MG63 (cell line): Measurements from ENCODE around the gene OGDHL. TPM values are rescaled to one million over a fixed set of nuclear protein-coding genes. Genes with fewer than 3 reads are reported as not detected.
"Not testable (repeated sequence)": the region's sequence is repeated elsewhere in the genome, so short reads cannot be mapped to it uniquely, and the experiment has no call there.

Source experiments
- DNase-seq: peaks from one replicate; pipeline ENCODE4 v3.0.0-alpha.2; 2020
- H3K27me3 ChIP-seq: fragments of 250-450 bp; sonication (Bioruptor Pico); 2 replicates; pipeline ENCODE4 v1.5.1; 2020; ENCODE audit warnings: mild to moderate bottlenecking, moderate library complexity
- H3K36me3 ChIP-seq: fragments of 250-450 bp; sonication (Bioruptor Pico); 2 replicates; pipeline ENCODE4 v1.5.1; 2020; ENCODE audit warnings: mild to moderate bottlenecking, moderate library complexity
- H3K4me3 ChIP-seq: fragments of 250-450 bp; sonication (Bioruptor Pico); 2 replicates; pipeline ENCODE4 v1.5.1; 2020; ENCODE audit warnings: mild to moderate bottlenecking, moderate library complexity
- H3K9me3 ChIP-seq: fragments of 250-450 bp; sonication (Bioruptor Pico); 2 replicates; pipeline ENCODE4 v1.5.1; 2020; ENCODE audit warnings: mild to moderate bottlenecking, moderate library complexity
- total RNA-seq: library from RNA; depleted of rRNA; stranded (reverse); fragments of >200 nt; shearing (Covaris generic); gene quantifications from 2 replicates; pipeline ENCODE4 v1.2.3, GENCODE V29; 2014; ENCODE audit warnings: low replicate concordance

The OGDHL gene
- total RNA-seq, 1 experiment from 2014 or later, result 0.16 TPM

DNA sequence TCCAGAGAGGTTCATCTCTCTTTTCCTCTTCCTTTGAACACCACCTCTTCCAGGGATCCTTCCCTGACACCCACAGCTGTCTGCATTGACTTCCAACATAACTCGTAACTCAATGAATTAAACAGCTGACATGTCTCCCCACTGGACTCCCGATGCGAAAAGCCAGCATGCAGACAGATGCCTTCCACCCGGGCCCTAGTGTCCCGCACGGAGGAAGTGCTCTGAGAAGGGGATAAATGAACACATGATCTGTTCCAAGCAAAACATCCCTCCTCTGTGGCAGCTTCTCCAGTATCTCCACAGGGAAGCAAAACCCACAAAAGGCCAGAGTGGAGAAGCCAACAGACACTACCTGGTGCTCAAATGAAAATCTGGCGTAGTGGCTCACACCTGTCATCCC is 28.3 kb downstream of the OGDHL start:
- DNase-seq, result no peak
- Histone ChIP-seq H3K27me3 (peaks cover 7% of the 10 kb centered on the region), H3K4me3 (no peak overlapping the region), H3K36me3 (no peaks in the 10 kb centered on the region), H3K9me3 (no peaks in the 10 kb centered on the region)

DNA sequence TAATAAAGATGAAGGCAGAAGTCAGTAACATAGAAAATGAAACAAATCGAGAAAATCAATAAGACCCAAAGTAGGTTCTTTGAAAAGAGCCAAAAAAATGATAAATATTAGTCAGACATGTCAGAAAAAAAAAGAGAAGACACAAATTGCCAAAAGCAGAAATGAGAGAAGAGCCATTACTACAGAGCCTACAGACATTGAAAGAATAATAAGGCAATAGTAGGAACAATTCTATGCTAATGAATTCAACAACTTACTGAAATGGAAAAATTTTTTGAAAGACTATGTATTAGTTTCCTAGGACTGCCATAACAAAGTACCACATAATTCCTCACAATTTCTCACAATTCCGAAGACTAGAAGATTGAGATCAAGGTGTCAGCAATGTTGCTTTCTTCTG is 35.5 kb downstream of the OGDHL start:
- no peaks in the 10 kb centered on the region for H3K36me3 ChIP-seq
- DNase-seq, result no peak
- no peak overlapping the region for H3K4me3 ChIP-seq
- peaks cover 5% of the 10 kb centered on the region for H3K27me3 ChIP-seq
- peaks cover 19% of the 10 kb centered on the region for H3K9me3 ChIP-seq

- H3K9me3 ChIP-seq, H3K4me3 ChIP-seq, H3K36me3 ChIP-seq, DNase-seq: not testable (repeated sequence)
- peaks cover 19% of the 10 kb centered on the region for H3K27me3 ChIP-seq
Observed at GRCh38 chr10:49715157-49715556, 47.0 kb downstream of the OGDHL start.

GRCh38 chr10:49713266-49713665 is 48.9 kb downstream of the OGDHL start:
- no peaks in the 10 kb centered on the region for H3K36me3 ChIP-seq
- H3K27me3 ChIP-seq, result peaks cover 22% of the 10 kb centered on the region
- H3K9me3 ChIP-seq, result no peaks in the 10 kb centered on the region; the same call in 1 of the 2 replicates
- no peak overlapping the region for H3K4me3 ChIP-seq
- DNase-seq, result no peak

- no peak for DNase-seq
- no peaks in the 10 kb centered on the region; the same call in 1 of the 2 replicates for H3K9me3 ChIP-seq
- H3K4me3 ChIP-seq, result no peak overlapping the region
- peaks cover 23% of the 10 kb centered on the region for H3K27me3 ChIP-seq
- H3K36me3 ChIP-seq, result no peaks in the 10 kb centered on the region
Observed at GRCh38 chr10:49711481-49711880, 50.6 kb downstream of the OGDHL start.

DNA sequence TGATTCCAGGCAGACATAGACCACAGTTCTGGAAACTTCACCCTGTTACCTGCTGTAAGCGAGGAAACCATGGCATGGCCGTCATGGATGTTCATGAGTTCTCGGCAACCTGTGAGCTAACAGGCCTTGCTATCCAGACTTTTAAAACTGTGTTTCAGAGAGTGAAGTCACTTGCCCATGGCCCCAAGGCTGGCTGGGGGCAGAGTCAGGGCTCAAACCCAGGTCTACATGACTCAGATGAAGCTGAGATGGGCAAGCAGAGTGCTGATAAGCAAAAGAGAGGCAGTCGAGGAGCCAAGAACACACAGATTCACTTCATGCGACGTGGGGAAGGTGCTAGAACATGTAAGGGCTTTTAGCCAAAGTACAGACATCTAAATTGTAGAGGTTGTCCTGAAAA is 51.2 kb downstream of the OGDHL start:
- Histone ChIP-seq H3K4me3 (no peak overlapping the region), H3K9me3 (no peaks in the 10 kb centered on the region; the same call in 1 of the 2 replicates), H3K27me3 (peaks cover 26% of the 10 kb centered on the region), H3K36me3 (no peaks in the 10 kb centered on the region)
- DNase-seq, result no peak

GRCh38 chr10:49709934-49710333 is 52.2 kb downstream of the OGDHL start:
- Histone ChIP-seq H3K9me3 (no peaks in the 10 kb centered on the region; the same call in 1 of the 2 replicates), H3K4me3 (no peak overlapping the region), H3K36me3 (no peaks in the 10 kb centered on the region), H3K27me3 (peaks cover 32% of the 10 kb centered on the region)
- no peak for DNase-seq

DNA sequence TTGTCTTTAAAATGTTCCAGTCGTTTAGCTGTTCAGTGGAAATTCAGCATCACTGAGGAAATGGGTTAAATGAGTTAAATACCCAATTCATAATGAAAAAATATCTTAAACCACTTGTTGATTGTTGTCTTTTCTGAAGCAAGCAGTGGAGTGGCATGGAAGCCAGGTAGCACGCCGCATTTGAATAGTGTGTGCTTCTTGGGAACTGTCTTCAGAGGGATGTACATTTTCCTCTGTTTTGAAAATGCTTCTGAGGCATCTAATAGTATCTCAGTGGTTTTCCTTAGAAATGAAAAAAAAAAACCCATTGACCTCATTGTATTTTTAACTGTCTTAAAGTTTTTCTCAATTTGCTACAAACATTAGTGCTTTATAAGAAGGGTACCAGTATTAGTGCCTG is 54.5 kb downstream of the OGDHL start:
- no peak for DNase-seq
- Histone ChIP-seq H3K27me3 (peaks cover 42% of the 10 kb centered on the region), H3K36me3 (no peaks in the 10 kb centered on the region), H3K4me3 (no peak overlapping the region), H3K9me3 (no peaks in the 10 kb centered on the region; the same call in 1 of the 2 replicates)

DNA sequence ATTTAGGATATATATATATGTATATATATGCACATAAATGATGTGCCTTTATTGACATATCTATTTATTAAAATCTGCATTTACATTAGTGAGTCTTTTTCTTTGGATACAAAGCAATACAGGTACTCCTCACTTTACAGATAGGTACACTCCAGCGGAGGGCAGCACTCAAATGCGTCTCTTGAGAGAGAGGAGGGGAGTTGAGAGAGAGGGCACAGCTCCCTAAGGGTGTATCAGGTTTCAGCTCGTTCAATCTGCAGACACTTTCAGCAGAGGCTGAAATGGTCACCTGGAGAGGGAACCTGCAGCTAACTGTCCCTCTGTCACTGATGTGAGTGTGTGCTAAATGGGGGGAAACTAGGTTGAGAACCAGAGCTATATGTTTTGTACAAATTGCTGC is 61.1 kb downstream of the OGDHL start:
- no peaks in the 10 kb centered on the region for H3K9me3 ChIP-seq
- no peak for DNase-seq
- no peak overlapping the region for H3K4me3 ChIP-seq
- peaks cover 32% of the 10 kb centered on the region for H3K27me3 ChIP-seq
- H3K36me3 ChIP-seq, result no peaks in the 10 kb centered on the region

GRCh38 chr10:49700211-49700610 is 61.9 kb downstream of the OGDHL start:
- Histone ChIP-seq H3K27me3 (peaks cover 31% of the 10 kb centered on the region), H3K4me3 (no peak overlapping the region), H3K9me3 (no peaks in the 10 kb centered on the region), H3K36me3 (no peaks in the 10 kb centered on the region)
- no peak for DNase-seq

- no peak for DNase-seq
- no peak overlapping the region for H3K4me3 ChIP-seq
- H3K9me3 ChIP-seq, result no peaks in the 10 kb centered on the region
- peaks cover 22% of the 10 kb centered on the region for H3K27me3 ChIP-seq
- no peaks in the 10 kb centered on the region for H3K36me3 ChIP-seq
Observed at GRCh38 chr10:49698679-49699078, 63.4 kb downstream of the OGDHL start.

- Histone ChIP-seq H3K9me3 (no peaks in the 10 kb centered on the region), H3K27me3 (peaks cover 20% of the 10 kb centered on the region), H3K36me3 (no peaks in the 10 kb centered on the region), H3K4me3 (no peak overlapping the region)
- no peak for DNase-seq
Observed at GRCh38 chr10:49696311-49696710, 65.8 kb downstream of the OGDHL start.

DNA sequence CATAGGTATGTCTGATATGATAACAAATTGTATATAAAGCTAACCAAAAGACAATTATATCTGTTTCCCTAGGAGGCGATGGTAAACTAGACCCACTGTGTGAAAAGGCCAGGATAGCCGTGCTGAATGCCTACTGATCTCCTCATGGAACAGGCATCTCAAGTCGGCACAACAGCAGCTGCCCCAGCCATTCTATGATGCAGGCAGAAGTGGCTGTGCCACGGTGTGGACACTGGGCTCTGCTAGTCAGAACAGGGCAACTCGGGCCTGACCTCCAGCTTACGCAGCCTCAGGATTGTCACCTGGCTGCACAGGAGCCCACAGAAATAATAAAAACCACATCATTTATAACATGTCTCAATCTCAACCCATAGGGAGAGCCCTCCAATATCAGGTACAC is 67.7 kb downstream of the OGDHL start:
- DNase-seq, result no peak
- Histone ChIP-seq H3K4me3 (no peak overlapping the region), H3K9me3 (no peaks in the 10 kb centered on the region), H3K27me3 (peaks cover 33% of the 10 kb centered on the region), H3K36me3 (no peaks in the 10 kb centered on the region)

GRCh38 chr10:49691588-49691987 is 70.5 kb downstream of the OGDHL start:
- Histone ChIP-seq H3K4me3 (no peak overlapping the region), H3K27me3 (peaks cover 52% of the 10 kb centered on the region), H3K9me3 (no peaks in the 10 kb centered on the region; the same call in 1 of the 2 replicates), H3K36me3 (no peaks in the 10 kb centered on the region)
- DNase-seq, result no peak

DNA sequence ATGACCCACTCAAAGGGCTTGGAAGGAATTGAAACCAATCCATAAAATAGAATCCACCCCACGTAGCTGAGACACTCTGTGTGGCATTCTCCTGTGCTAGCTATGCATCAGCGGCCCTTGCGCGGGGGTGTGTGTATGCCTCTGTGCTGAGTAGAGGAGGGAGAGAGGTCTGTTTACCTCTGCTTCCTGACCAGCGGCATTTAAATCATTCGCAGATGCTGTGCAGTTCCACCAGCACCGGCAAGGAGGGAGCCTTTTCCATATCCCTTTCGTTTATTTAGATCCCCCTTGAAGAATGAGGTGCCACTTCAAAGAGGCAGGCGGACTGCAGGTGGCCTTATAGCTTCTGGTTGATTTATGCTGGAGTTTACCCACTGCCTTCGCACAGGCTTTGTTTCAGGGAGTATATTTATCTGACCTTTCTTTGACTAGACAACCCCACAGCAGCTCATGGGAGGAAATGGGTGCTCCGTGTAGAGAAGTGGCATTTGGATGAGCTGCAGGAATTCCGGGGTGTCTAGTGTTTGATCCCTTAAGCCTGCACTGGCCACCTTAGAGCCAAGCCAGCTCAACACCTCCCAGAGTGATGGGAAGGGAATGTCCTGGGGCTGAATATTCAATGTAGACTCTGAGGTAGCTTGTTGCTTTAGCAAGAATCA is 71.3 kb downstream of the OGDHL start:
- H3K27me3 ChIP-seq, result peaks cover 46% of the 10 kb centered on the region
- no peak for DNase-seq

GRCh38 chr10:49689882-49690510 is 72.1 kb downstream of the OGDHL start:
- Histone ChIP-seq H3K27me3 (peaks cover 47% of the 10 kb centered on the region), H3K9me3 (no peaks in the 10 kb centered on the region; the same call in 1 of the 2 replicates), H3K4me3 (no peak overlapping the region), H3K36me3 (no peaks in the 10 kb centered on the region)
- DNase-seq, result no peak

More for the DNA sequence above, 71.3 kb downstream of the OGDHL start:
- Histone ChIP-seq H3K9me3 (no peaks in the 10 kb centered on the region; the same call in 1 of the 2 replicates), H3K36me3 (no peaks in the 10 kb centered on the region), H3K4me3 (no peak overlapping the region)

GRCh38 chr10:49688920-49689319 is 73.2 kb downstream of the OGDHL start:
- H3K9me3 ChIP-seq, result no peaks in the 10 kb centered on the region; the same call in 1 of the 2 replicates
- no peaks in the 10 kb centered on the region for H3K36me3 ChIP-seq
- peaks cover 49% of the 10 kb centered on the region for H3K27me3 ChIP-seq
- H3K4me3 ChIP-seq, result no peak overlapping the region
- DNase-seq, result no peak
